Liver (tissue), 3 donors: ENCODE data around the gene ARSD.

Experiments
- EGR1 ChIP-seq, 2 donors: IDR thresholded peaks; 2 replicates each; pipeline ENCODE4 v1.6.1; 2016 to 2018; ENCODE audit warnings: antibody characterized with exemption in 2 of 2, low read depth in 2 of 2
- FOXA2 ChIP-seq: IDR thresholded peaks from 2 replicates; pipeline ENCODE4 v1.6.1; 2016; ENCODE audit warnings: antibody characterized with exemption
- GABPA ChIP-seq, 2 donors: IDR thresholded peaks in 1 of 2; conservative IDR thresholded peaks in 1 of 2; 2 replicates each; pipeline ENCODE4 v1.6.1; 2016; ENCODE audit warnings: antibody characterized with exemption in 2 of 2, mild to moderate bottlenecking in 1 of 2, moderate library complexity in 1 of 2
- JUND ChIP-seq, 2 donors: IDR thresholded peaks; 2 replicates each; pipeline ENCODE4 v1.6.1; 2016; ENCODE audit warnings: antibody characterized with exemption in 2 of 2
- RAD21 ChIP-seq, 2 donors: IDR thresholded peaks; 2 replicates each; pipeline ENCODE4 v1.6.1; 2016; ENCODE audit warnings: antibody characterized with exemption in 2 of 2, mild to moderate bottlenecking in 2 of 2
- SP1 ChIP-seq: IDR thresholded peaks from 2 replicates; pipeline ENCODE4 v1.6.1; 2018; ENCODE audit warnings: antibody characterized with exemption, mild to moderate bottlenecking
- TAF1 ChIP-seq: conservative IDR thresholded peaks from 2 replicates; pipeline ENCODE4 v1.6.1; 2016; ENCODE audit warnings: antibody characterized with exemption, mild to moderate bottlenecking
- YY1 ChIP-seq: IDR thresholded peaks from 2 replicates; pipeline ENCODE4 v1.6.1; 2016; ENCODE audit warnings: antibody characterized with exemption, mild to moderate bottlenecking
- TF ChIP-seq, protein P1 (sequence below): fragments of 150-350 bp; IDR thresholded peaks from 2 replicates; pipeline ENCODE4 v1.5.1; 2017; ENCODE audit warnings: improper control_type of control experiment, low read depth, low read length; ENCODE audit not compliant: missing input control
- TF ChIP-seq, protein P2 (sequence below): IDR thresholded peaks from 2 replicates; pipeline ENCODE4 v1.6.1; 2016; ENCODE audit warnings: antibody characterized with exemption
- TF ChIP-seq, protein P3 (sequence below): IDR thresholded peaks from 2 replicates; pipeline ENCODE4 v1.6.1; 2016; ENCODE audit warnings: antibody characterized with exemption, mild to moderate bottlenecking
- TF ChIP-seq, protein P4 (sequence below): IDR thresholded peaks from 2 replicates; pipeline ENCODE4 v1.6.1; 2016; ENCODE audit warnings: antibody characterized with exemption
- donor health status: healthy.
- donor health status: healthy.

DNA sequence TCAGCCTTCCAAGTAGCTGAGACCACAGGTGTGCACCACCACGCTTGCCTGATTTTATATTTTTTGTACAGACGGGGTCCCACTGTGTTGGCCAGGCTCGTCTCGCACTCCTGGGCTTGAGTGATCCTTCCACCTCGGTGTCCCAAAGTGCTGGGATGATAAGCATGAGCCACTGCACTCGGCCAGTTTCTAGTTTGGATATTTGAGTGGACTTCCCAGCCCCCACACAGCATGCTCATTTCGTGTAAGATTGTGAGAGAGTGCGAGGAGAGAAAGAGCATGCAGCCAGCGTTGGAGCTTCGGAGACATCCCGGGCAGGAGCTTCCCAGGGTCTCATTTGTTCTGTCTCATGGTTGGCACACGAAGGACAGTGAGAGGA lies 31.8 kb downstream of the ARSD start:
- TF ChIP-seq SP1 (no peak), YY1 (no peak), GABPA (IDR thresholded peaks at IDR 0.05 in 1 of 2, conservative IDR thresholded peaks at IDR 0.05 in 1 of 2) (no peak), JUND (IDR thresholded peaks at IDR 0.05) (no peak), RAD21 (IDR thresholded peaks at IDR 0.05) (no peak), FOXA2 (no peak), EGR1 (IDR thresholded peaks at IDR 0.05; ENCODE audit: low read depth in 2 of 2) (no peak), TAF1 (no peak)
- TF ChIP-seq, protein P1, sequence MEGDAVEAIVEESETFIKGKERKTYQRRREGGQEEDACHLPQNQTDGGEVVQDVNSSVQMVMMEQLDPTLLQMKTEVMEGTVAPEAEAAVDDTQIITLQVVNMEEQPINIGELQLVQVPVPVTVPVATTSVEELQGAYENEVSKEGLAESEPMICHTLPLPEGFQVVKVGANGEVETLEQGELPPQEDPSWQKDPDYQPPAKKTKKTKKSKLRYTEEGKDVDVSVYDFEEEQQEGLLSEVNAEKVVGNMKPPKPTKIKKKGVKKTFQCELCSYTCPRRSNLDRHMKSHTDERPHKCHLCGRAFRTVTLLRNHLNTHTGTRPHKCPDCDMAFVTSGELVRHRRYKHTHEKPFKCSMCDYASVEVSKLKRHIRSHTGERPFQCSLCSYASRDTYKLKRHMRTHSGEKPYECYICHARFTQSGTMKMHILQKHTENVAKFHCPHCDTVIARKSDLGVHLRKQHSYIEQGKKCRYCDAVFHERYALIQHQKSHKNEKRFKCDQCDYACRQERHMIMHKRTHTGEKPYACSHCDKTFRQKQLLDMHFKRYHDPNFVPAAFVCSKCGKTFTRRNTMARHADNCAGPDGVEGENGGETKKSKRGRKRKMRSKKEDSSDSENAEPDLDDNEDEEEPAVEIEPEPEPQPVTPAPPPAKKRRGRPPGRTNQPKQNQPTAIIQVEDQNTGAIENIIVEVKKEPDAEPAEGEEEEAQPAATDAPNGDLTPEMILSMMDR, result no peak
- TF ChIP-seq, protein P2, sequence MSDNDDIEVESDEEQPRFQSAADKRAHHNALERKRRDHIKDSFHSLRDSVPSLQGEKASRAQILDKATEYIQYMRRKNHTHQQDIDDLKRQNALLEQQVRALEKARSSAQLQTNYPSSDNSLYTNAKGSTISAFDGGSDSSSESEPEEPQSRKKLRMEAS, result no peak
- TF ChIP-seq, protein P3, sequence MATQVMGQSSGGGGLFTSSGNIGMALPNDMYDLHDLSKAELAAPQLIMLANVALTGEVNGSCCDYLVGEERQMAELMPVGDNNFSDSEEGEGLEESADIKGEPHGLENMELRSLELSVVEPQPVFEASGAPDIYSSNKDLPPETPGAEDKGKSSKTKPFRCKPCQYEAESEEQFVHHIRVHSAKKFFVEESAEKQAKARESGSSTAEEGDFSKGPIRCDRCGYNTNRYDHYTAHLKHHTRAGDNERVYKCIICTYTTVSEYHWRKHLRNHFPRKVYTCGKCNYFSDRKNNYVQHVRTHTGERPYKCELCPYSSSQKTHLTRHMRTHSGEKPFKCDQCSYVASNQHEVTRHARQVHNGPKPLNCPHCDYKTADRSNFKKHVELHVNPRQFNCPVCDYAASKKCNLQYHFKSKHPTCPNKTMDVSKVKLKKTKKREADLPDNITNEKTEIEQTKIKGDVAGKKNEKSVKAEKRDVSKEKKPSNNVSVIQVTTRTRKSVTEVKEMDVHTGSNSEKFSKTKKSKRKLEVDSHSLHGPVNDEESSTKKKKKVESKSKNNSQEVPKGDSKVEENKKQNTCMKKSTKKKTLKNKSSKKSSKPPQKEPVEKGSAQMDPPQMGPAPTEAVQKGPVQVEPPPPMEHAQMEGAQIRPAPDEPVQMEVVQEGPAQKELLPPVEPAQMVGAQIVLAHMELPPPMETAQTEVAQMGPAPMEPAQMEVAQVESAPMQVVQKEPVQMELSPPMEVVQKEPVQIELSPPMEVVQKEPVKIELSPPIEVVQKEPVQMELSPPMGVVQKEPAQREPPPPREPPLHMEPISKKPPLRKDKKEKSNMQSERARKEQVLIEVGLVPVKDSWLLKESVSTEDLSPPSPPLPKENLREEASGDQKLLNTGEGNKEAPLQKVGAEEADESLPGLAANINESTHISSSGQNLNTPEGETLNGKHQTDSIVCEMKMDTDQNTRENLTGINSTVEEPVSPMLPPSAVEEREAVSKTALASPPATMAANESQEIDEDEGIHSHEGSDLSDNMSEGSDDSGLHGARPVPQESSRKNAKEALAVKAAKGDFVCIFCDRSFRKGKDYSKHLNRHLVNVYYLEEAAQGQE, result no peak
- TF ChIP-seq, protein P4, sequence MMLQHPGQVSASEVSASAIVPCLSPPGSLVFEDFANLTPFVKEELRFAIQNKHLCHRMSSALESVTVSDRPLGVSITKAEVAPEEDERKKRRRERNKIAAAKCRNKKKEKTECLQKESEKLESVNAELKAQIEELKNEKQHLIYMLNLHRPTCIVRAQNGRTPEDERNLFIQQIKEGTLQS, result no peak
